NCI-H460 (cell line): ENCODE measurements around the gene CLEC4F. TPM values are rescaled to one million over a fixed set of nuclear protein-coding genes. Genes with fewer than 3 reads are reported as not detected.

Source experiments
- DNase-seq: peaks from one replicate; pipeline ENCODE4 v3.0.0-alpha.2; 2016; ENCODE audit warnings: low read depth; ENCODE audit errors: extremely low read depth
- total RNA-seq: library from RNA; depleted of rRNA; stranded (reverse); fragments of >200 nt; shearing (Covaris generic); gene quantifications from 2 replicates; pipeline ENCODE4 v1.2.3, GENCODE V29; 2014

CLEC4F gene
- total RNA-seq, 1 experiment from 2014 or later, result not detected

DNA sequence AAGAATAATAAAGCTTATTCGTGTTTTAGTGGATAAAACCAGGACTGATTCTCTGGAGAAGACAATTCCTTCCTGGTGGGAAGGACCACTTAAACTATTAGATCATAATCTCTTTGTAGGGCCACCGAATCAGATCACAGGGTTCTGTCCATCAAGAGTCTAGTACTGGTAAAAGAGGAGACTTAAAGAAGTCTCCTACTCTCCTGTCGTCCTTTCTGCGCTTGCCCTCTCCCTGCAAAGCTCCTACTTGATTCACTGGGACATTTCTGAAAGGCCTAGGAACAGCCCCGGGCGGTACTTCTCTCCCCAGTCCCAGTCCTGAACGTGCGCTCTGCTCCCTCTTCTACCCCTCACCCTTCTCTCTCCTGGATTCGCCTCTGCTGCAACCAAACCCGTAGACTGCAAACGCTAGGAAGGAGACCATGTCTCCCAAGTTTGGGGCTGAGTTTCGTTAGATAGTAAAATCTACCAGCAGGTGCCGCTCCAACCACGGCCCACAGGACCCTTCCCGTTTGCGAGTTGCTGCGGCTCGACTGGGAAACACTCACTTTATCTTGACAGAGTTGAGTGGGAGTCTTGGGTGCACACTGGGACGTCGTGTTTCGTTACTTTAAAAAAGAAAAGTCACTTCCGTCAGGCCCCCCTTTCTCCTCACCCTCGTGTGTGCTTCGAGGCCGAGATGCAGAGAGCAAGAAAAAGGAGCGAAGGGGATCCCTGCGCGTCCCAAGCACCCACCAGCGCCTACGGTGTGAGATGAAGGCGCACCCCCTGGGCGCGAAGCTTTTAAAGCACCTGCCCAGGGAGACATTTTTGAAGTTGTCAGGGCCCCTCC lies 30.9 kb downstream of the CLEC4F start:
- peak; percentile 60 for DNase-seq

DNA sequence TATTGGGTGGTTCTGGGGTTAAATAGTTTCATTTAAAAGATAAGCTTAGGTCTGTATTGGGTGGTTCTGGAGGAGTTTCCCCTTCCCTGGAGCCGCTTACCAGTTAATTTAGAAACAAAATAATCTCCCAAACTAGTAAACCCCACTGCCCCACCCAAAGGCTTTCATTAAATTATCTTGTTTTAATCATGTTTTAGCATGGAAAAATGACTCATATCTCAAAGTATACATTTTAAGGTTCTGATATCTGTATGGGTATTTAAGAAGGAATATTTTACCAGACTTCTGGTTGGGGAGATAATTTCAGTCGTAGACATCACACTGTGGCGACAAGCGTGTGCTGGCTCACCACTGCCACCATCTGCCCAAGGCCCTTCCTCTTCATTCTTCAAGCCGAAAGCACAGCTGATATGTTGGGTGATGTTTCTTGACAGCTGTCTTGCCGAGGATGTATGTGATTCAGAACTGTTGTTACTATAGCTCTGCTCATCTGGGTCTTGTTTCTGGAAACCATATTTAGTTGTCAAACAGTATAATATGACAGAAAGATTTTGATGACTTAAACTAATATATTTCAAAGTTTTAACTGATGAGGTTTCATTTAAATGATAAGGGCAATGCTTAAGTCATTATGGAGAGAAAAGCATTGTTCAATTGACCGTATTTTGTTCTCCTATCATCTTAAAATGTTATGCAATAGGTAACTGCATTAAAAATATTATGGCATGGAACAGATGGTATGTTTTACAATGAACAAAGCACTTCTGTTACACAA lies 35.1 kb downstream of the CLEC4F start:
- DNase-seq, result peak; percentile 69

DNA sequence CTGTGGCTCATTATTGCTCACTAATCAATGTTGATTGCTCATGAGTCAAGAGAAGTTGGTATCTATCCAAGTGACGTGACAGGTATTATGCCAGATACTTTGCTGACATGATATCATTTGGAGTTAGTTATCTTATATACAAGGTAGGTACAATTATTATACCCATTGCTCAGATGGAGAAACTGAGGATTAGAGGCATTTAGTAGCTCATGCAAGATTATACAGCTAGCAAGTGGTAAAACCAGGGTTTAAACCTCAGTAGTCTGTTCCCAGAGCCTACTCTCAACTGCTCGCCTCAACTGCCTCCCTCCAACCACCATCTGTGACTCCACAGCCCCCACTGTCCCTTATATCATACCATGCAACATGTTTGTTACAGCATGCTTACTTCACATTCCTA lies 36.1 kb downstream of the CLEC4F start:
- no peak for DNase-seq

DNA sequence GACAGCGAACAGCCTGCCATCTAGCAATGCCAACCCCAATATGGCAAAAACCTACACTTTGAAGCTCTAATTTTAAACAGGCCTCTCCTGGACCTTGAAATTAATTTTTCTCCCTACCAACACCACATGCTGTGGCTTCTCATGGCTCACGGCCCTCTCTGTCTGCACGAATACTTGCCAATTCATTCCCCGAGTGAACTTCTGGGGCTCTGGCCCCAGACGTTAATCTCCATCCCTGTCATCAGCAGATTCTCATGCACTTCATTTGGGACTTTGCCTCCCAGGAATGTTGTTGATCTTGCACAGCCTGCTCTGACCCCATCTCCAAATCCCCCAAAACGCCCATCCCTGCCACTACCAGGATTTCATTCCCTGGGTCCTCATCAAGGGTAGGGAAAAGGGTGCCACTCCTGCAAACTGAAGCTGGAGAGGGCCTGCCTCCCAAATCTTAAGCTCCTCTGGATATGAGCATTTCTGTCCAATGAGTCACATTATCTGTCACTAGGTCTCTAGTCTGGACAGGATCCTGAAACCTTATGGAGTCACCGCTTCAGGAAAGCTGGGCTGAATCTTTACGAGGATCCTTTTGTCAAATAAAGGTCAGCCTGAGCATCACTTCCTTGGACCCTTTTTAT lies 40.4 kb downstream of the CLEC4F start:
- DNase-seq, result no peak

DNA sequence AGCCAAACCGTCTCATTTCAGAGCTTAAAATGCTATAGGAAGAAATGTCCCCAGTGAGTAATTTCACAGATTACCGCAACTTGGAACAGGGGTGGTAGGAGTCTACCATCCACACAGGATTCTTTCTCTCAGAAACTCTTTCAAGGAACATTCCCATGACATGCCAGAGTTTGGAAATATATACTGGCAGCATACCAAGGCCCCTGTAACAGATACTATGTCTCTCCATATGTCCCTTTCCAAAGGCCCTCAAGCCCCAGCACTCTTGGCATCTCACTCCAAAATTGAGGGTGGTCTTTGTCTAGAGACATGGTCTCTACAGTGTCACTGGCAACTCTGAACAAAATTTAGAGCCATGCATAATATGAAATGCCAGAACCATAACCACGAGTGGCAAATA lies 40.9 kb downstream of the CLEC4F start:
- DNase-seq, result no peak

DNA sequence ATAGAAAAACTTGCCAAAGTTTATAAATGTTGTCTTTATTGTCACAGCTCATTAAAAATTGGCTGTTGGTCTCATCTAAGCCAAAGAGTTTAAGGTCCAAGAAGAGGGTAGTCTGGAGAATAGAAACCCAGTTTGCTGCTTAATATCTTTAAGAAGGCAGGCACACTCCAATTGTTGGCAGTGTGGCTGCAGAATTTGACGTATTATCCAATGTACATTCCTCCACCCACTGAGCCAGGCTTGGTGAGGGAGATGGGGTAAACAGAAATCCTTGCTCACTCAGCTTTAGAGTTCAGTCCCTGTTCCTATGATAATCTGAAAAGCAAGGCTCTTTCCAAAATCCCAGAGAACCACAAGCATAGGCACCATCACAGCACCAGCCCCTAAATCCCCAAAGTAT lies 41.7 kb downstream of the CLEC4F start:
- no peak for DNase-seq

DNA sequence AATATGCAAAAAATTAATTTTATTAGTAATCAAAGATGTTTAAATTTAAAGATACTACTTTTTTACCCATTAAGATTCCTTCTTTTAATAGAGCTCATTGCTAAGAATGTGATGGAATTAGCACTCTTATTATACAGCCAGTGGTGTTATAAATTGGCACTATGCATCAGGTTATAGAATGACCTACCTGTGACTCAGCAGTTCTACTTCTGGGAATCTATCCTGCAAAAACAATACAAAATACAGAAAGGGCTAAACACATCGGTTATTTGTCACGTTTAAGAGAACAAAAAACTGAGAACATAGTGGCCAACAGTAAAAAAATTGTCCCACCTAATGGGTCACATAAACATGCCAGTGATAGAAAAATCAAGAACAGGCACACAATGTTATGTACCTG lies 42.9 kb downstream of the CLEC4F start:
- no peak for DNase-seq

DNA sequence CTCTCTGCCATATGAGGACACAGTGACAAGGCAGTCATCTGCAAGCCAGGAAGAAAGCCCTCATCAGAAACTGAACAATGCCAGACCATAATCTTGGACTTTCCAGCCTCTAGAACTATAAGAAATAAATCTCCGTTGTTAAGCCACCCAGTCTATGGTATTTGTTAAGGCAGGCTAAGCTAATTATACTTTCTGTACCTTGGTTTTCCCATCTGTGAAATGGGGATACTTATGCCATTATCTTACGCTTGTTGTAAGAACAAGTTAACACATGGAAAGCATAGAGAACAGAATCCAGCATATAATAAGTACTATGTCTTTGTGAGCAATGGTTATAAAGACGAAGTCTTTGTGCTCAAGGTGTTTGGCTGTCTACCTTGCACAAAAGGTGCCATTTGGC lies 44.1 kb downstream of the CLEC4F start:
- no peak for DNase-seq

DNA sequence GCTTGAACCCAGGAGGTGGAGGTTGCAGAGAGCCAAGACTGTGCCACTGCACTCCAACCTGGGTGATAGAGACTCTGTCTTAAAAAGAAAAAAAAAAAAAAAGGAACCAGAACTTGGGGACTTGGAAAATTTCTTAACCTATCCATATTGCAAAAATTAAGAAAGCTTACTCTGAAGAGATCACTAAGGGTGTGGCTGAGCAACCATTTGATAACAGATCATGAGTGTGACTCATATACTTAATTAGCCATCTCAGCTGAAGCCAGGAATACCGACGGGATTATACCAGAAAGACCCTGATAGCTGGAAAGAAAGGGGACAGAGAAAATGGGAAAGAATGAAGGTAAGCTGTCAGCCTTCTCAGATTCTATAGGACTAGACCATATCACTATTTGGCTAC lies 45.3 kb downstream of the CLEC4F start:
- DNase-seq, result no peak

DNA sequence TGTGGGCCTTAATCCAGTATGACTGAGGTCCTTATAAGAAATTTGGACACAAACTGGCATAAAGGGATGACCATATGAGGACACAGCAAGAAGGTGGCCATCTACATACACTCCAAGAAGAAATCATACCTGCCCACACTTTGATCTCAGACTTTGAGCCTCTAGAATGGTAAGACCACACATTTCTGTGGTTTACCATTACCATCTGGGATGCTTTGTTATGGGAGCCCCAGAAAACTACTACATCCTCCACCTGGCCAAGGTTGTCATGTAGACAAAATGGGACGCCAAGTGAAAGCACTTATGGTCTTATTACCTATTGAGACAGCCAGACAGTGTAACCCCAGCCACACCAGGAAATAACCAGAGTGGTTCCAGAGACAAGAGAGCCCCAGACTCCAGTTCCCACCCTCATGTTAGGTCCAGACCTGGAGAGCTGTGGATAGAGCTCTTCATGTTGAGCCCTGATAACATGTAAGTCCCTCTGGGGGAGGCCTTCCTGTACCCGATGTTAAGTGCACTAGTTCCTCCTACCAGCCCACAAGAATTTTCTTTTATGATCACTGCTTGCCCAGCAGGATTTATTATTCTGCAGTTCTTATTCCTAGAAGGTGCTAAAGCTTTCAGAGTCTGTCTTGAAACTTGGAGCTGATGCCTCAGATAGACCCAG lies 47.8 kb downstream of the CLEC4F start:
- DNase-seq, result no peak

DNA sequence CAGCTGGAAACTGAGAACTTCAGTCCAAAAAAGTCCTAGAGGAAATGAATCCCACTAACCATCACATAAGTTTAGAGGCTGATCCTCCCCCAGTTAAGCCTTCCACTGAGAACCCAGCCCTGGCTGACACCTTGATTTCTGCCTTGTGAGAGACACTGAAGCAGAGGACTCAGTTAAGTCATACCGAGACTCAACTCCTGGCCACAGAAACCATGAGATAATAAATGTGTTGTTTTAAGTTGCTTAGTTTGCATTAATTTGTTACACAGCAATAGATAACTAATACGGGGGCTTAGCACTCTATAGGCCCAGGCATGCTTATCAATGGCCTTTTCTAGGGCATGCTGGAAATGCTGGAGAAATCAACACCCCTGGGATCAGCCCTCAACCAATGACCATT lies 49.0 kb downstream of the CLEC4F start:
- no peak for DNase-seq

DNA sequence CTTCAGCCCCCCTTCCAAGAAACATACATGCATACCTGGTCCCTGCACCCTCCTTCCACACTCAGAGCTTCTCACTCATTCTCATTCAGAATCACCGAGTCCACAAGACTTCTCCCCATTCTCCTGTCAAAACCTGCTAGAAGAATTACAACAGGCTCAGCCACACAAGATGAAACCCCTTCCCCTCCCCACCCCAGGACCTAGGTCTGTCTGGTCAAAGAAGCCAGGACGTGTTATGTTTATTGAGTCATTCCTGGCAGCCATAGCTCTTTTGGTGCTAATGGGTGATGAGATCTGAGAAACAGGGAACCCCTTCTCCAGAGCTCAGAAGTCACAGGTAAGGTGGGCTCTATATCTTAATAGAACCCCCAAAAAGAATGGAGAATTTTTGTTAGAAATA lies 50.9 kb downstream of the CLEC4F start:
- no peak for DNase-seq

DNA sequence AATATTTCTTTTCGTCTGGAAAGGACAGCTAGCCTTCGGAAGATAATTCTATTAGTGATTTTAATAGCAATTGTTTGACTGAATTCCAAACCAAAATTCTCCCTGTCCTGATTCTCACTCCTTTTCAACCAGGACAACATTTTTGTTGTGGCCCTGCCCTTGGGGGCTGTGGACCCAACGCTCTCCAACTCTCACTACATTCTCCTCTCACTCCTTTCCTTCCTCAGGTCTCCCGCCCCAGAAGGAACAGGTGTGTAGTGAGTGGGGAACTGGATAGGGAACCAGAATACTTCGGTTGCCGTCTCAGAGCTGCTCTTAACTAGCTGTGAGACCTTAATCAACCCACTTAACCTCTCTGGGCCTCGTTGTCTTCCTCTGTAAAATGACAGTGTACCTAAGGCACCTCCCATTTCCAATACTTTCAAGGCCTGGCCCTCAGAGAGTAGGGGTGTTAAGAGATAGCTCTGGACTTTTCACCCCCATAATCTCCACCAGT lies 51.8 kb downstream of the CLEC4F start:
- DNase-seq, result no peak

DNA sequence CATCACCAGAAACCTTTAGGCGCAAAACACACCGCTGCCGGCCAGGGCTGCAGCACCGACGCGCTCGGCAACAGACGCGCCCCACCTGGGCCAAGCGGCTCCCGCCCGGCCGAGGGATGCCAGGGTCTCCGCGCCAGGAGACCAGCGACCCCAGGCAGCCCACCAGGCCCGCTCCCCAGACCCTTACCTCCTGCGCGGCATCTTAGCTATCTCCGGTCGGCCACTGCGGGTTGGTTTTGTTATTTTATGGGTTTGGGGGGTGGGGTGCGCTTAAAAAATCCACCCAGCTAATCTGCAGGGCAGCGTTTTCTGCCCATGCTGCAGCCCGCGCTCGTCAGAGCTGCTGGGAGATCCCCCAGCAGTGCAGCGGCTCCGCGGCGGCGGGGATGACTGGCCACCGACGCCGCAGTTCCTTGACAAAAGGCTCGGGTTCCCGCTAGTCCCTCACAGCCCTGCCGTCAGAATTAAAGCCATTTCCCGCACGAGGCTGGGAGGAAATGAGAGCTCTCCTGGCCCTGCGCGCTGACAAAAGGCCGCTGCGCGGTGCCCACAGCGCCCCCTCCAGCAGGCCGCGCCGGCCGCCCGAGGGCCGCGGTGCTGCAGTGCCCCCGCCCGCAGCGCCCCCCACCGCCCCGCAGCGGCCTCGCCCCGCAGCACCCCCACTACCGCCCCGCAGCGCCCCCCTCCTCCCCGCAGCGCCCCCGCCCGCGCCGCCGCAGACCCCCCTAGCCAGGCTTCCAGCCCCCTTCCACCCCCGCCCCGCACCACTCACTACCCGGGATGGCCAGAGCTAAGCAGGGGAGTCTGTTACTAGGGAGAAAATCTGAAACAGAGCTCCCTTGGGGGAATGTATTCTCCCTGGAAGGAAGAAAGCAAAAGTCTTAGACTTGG lies 52.5 kb downstream of the CLEC4F start, which contains the start of gene ADD2:
Gene ADD2 (minus strand): TSS at position 502 of the 891 bp plus-strand sequence. CDS start 61,792 bp downstream, outside the sequence.
- peak; percentile 46 for DNase-seq

DNA sequence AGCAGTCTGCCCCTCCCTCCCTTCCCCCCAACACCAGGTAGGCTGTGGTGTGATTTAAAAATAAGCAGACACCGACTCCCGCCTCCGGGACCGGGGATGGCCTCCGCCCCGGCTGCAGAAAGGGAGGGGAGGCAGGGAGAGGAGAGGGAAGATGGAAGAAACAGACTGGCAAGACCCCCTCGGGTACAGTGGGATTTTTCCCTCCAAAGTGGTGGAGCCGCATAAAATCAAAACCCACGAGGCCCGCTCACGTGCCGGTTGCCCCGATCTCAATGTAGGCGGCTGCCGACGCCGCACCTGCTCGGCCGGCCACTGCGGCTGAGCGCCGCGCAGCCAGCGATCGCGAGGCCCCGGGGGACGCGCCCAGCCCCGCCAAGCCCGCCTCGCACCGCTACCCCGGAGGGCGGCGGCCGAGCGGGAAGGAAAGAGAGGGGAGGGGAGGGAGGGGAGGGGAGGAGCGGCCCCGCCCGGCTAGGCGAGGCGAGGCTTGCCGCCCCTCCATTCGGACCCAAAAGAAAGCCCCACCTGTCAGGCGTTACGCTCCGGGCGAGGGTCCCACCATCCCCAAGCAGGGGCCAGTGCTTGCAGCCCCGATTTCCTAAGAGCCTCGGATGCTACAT lies 53.2 kb downstream of the CLEC4F start:
- no peak for DNase-seq

DNA sequence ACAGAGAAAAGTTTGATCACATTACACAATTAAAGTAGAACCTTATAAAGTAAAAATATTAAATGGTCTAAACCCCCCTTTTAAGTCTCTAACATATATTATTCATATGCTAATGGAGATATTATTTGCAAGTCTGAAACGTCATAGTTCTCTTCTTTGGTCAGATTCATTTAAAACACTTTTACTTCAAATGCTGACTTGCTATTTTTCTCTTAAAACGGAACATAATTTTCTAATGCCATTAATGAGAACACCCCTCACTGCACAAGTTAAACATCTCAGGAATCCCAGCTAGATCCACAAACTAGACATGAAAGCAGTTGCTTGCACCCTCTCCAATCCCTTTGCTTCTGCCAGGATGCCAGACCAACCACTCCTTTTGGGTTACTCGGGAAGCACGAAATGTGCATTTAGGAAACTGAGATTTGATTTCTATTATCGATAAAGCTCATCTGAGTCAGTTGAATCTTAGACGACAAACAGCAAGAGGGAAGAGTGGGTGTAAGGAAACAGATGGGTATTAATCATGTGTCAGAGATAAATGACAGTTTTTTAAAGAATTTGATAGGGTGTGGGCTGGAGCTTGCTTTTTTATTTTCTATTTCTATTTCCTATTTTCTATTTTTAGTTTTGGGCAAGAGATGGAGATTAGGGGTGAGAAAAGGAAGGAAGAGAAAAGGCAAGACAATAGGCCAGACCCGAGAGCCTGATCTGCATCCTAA lies 53.9 kb downstream of the CLEC4F start:
- no peak for DNase-seq

DNA sequence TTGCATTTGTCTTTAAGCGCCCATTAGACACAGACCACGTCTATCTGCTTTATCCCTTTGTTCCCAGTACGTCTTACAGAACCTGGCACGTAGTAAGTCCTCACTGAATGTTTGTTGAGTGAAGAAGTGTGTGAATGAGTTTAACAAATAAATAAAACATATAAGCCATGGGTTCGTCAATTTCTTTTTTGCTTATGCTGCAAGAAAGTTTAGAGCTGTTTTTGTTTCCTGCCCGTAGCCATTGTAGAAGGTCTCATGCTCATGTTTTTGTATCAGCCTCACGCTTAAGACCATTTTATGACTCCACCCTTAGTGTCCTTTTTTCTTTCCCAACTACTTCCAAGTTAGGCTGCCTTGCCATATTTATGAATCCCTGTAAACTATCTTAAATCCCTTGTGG lies 54.9 kb downstream of the CLEC4F start:
- DNase-seq, result no peak

DNA sequence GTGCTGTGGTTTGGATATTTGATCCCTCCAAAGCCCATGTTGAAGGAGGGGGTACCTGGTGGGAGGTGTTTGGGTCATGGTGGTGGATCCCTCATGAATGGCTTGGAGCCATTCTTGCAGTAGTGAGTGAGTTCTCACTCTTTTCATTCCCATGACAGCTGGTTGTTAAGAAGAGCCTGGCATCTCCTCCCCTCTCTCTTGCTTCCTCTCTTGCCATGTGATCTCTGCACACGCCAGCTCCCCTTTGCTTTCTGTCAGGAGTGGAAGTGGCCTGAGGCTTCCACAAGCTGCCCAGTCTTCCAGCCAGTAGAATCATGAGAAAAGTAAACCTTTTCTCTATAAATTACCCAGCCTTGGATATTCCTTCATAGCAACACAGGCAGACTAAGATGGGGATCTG lies 61.0 kb downstream of the CLEC4F start:
- DNase-seq, result no peak
